Trophoblast cell (in vitro differentiated cells and primary cell): ENCODE measurements around the gene HACE1.
A peak's percentile ranks its signal among the peaks of the same experiment; 100 is the strongest.

Source experiments
- DNase-seq, 2 donors: peaks; one replicate each; pipeline ENCODE4 v3.0.0-alpha.2; 2016
- H2AFZ ChIP-seq: 2 replicates; pipeline ENCODE4 v1.6.1; 2013; ENCODE audit warnings: low read length, moderate library complexity, mild to moderate bottlenecking; ENCODE audit not compliant: insufficient read depth, poor library complexity
- H2AK5ac ChIP-seq: 2 replicates; pipeline ENCODE4 v1.6.1; 2013; ENCODE audit warnings: mild to moderate bottlenecking, low read length
- H2BK120ac ChIP-seq: 2 replicates; pipeline ENCODE4 v1.6.1; 2013; ENCODE audit warnings: low read length, mild to moderate bottlenecking, moderate library complexity; ENCODE audit not compliant: insufficient read depth, poor library complexity
- H2BK12ac ChIP-seq: 2 replicates; pipeline ENCODE4 v1.6.1; 2013; ENCODE audit warnings: mild to moderate bottlenecking, low read length, moderate library complexity
- H2BK5ac ChIP-seq: 2 replicates; pipeline ENCODE4 v1.6.1; 2013; ENCODE audit warnings: low read length, low read depth, moderate library complexity, mild to moderate bottlenecking; ENCODE audit not compliant: poor library complexity
- H3K14ac ChIP-seq: 2 replicates; pipeline ENCODE4 v1.6.1; 2013; ENCODE audit warnings: mild to moderate bottlenecking, low read length
- H3K18ac ChIP-seq: 2 replicates; pipeline ENCODE4 v1.6.1; 2013; ENCODE audit warnings: mild to moderate bottlenecking, low read length
- H3K23ac ChIP-seq: 2 replicates; pipeline ENCODE4 v1.6.1; 2013; ENCODE audit warnings: low read length
- H3K27ac ChIP-seq: 2 replicates; pipeline ENCODE4 v1.5.1; 2013; ENCODE audit warnings: low read depth, mild to moderate bottlenecking, inconsistent platforms, low read length, moderate library complexity
- H3K27me3 ChIP-seq: 2 replicates; pipeline ENCODE4 v1.6.1; 2013; ENCODE audit warnings: inconsistent platforms, mild to moderate bottlenecking, low read length, moderate library complexity; ENCODE audit not compliant: insufficient read depth
- H3K36me3 ChIP-seq, 2 experiments: 1 replicate in 1 of 2; 2 replicates in 1 of 2; pipeline ENCODE4 v1.6.1; 2013; ENCODE audit warnings: low read length in 2 of 2, mild to moderate bottlenecking in 2 of 2, moderate library complexity in 1 of 2; ENCODE audit not compliant: insufficient read depth in 2 of 2, control insufficient read depth in 1 of 2
- H3K4ac ChIP-seq: 2 replicates; pipeline ENCODE4 v1.6.1; 2013; ENCODE audit warnings: low read depth, mild to moderate bottlenecking, low read length, moderate library complexity
- H3K4me1 ChIP-seq, 2 experiments: 1 replicate in 1 of 2; 2 replicates in 1 of 2; pipeline ENCODE4 v1.6.1; 2013; ENCODE audit warnings: low read length in 2 of 2, mild to moderate bottlenecking in 2 of 2, moderate library complexity in 1 of 2; ENCODE audit not compliant: insufficient read depth in 2 of 2, control insufficient read depth in 1 of 2
- H3K4me2 ChIP-seq: 2 replicates; pipeline ENCODE4 v1.6.1; 2013; ENCODE audit warnings: inconsistent platforms, mild to moderate bottlenecking, low read length, moderate library complexity
- H3K4me3 ChIP-seq: 2 replicates; pipeline ENCODE4 v1.5.1; 2013; ENCODE audit warnings: mild to moderate bottlenecking, low read depth, low read length, inconsistent platforms
- H3K79me1 ChIP-seq: one replicate; pipeline ENCODE4 v1.6.1; 2013; ENCODE audit warnings: low read length
- H3K79me2 ChIP-seq: 2 replicates; pipeline ENCODE4 v1.6.1; 2013; ENCODE audit warnings: low read length, mild to moderate bottlenecking; ENCODE audit not compliant: control insufficient read depth, insufficient read depth, poor library complexity
- H3K9ac ChIP-seq: 2 replicates; pipeline ENCODE4 v1.6.1; 2013; ENCODE audit warnings: mild to moderate bottlenecking, low read length
- H3K9me3 ChIP-seq: 2 replicates; pipeline ENCODE4 v1.6.1; 2013; ENCODE audit warnings: low read depth, mild to moderate bottlenecking, control low read depth, inconsistent platforms, low read length; ENCODE audit not compliant: insufficient read depth
- H4K12ac ChIP-seq: 2 replicates; pipeline ENCODE4 v1.6.1; 2013; ENCODE audit warnings: low read depth, mild to moderate bottlenecking, low read length, moderate library complexity
- H4K8ac ChIP-seq: 2 replicates; pipeline ENCODE4 v1.6.1; 2013; ENCODE audit warnings: low read depth, mild to moderate bottlenecking, low read length, moderate library complexity
- H4K91ac ChIP-seq: one replicate; pipeline ENCODE4 v1.6.1; 2013; ENCODE audit warnings: low read depth, mild to moderate bottlenecking, low read length, moderate library complexity
- WGBS: extraction: QIAGEN DNeasy Blood & Tissue Kit; methylation state at CpG from one replicate; pipeline ENCODE4 v1.1.7; 2013; ENCODE audit warnings: missing lambda C conversion rate; ENCODE audit not compliant: insufficient read length, insufficient coverage; ENCODE audit errors: extremely low coverage; 5-methylcytosine and 5-hydroxymethylcytosine counted together

HACE1 gene

GRCh38 chr6:104796031-104796785 lies 63.5 kb downstream of the HACE1 start:
- H2BK5ac ChIP-seq, result no peak overlapping the region
- no peak overlapping the region for H3K9ac ChIP-seq
- H3K14ac ChIP-seq, result no peak overlapping the region
- H3K27me3 ChIP-seq, result no peaks in the 10 kb centered on the region
- DNase-seq, result no peak
- no peak overlapping the region for H4K91ac ChIP-seq
- no peak overlapping the region for H3K23ac ChIP-seq
- H3K79me2 ChIP-seq, result no peaks in the 10 kb centered on the region
- H4K12ac ChIP-seq, result no peak overlapping the region
- no CpG with 5 or more reads among the region's 6 CpGs for WGBS
- H3K4ac ChIP-seq, result no peak overlapping the region
- no peak overlapping the region for H3K27ac ChIP-seq
- no peak overlapping the region for H2AFZ ChIP-seq
- H2BK12ac ChIP-seq, result no peak overlapping the region
- H3K4me3 ChIP-seq, result no peak overlapping the region
- no peak overlapping the region for H4K8ac ChIP-seq
- no peak overlapping the region for H3K4me2 ChIP-seq
- no peak overlapping the region for H2AK5ac ChIP-seq
- H3K4me1 ChIP-seq, result no peaks in the 10 kb centered on the region
- peaks cover 4 to 7% of the 10 kb centered on the region in 2 experiments for H3K36me3 ChIP-seq
- no peaks in the 10 kb centered on the region for H3K79me1 ChIP-seq
- H2BK120ac ChIP-seq, result no peak overlapping the region
- no peaks in the 10 kb centered on the region for H3K9me3 ChIP-seq
- no peak overlapping the region for H3K18ac ChIP-seq

DNA sequence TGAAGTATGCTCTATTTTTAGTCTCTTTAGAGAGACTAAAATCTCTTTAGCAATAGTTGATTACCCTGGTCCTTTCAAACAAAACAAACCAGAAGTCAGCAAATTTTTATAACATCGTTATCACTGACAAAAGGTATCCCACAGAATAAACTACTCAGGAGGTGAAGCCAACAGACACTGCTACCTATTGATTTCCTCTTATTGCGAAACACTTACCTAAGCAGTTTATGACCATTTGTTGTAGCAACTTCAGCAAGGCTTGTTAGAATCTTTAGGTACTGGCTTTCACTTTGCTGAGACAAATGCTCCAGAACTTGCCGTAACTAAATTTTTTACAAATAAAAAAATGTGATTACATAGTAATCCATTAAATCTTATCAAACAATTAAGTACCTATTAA lies 64.4 kb downstream of the HACE1 start:
- Histone ChIP-seq H3K4me1 (no peaks in the 10 kb centered on the region), H3K18ac (no peak overlapping the region), H3K4ac (no peak overlapping the region)

GRCh38 chr6:104789770-104790190 lies 69.9 kb downstream of the HACE1 start:
- Histone ChIP-seq H3K27me3 (no peaks in the 10 kb centered on the region), H3K36me3 (peaks cover 0 to 3% of the 10 kb centered on the region in 2 experiments), H2AK5ac (no peak overlapping the region), H2BK5ac (no peak overlapping the region), H2BK120ac (no peak overlapping the region), H4K12ac (no peak overlapping the region), H4K91ac (no peak overlapping the region), H3K79me1 (no peaks in the 10 kb centered on the region), H3K9ac (no peak overlapping the region), H3K27ac (no peak overlapping the region), H3K14ac (no peak overlapping the region), H4K8ac (no peak overlapping the region), H3K4ac (no peak overlapping the region), H3K4me3 (no peak overlapping the region), H3K18ac (no peak overlapping the region), H2BK12ac (no peak overlapping the region), H3K4me2 (no peak overlapping the region), H3K23ac (no peak overlapping the region), H2AFZ (no peak overlapping the region), H3K4me1 (no peaks in the 10 kb centered on the region), H3K9me3 (no peaks in the 10 kb centered on the region), H3K79me2 (no peaks in the 10 kb centered on the region)
- peak in 1 of 2 donors; percentile 57 for DNase-seq
- WGBS, result no CpG with 5 or more reads among the region's 5 CpGs

More for the DNA sequence above, 64.4 kb downstream of the HACE1 start:
- no peak overlapping the region for H2BK12ac ChIP-seq
- H3K9me3 ChIP-seq, result no peaks in the 10 kb centered on the region
- no peak overlapping the region for H4K12ac ChIP-seq
- no peak overlapping the region for H3K4me3 ChIP-seq
- WGBS, result no CpG with 5 or more reads among the region's 3 CpGs
- H3K79me1 ChIP-seq, result no peaks in the 10 kb centered on the region
- no peak overlapping the region for H2BK5ac ChIP-seq
- no peak overlapping the region for H3K14ac ChIP-seq
- no peak overlapping the region for H3K27ac ChIP-seq
- no peak overlapping the region for H2AK5ac ChIP-seq
- H4K91ac ChIP-seq, result no peak overlapping the region
- no peak overlapping the region for H2BK120ac ChIP-seq
- H4K8ac ChIP-seq, result no peak overlapping the region
- no peak for DNase-seq
- no peak overlapping the region for H3K9ac ChIP-seq
- H3K36me3 ChIP-seq, result peaks cover 4 to 8% of the 10 kb centered on the region in 2 experiments
- no peaks in the 10 kb centered on the region for H3K27me3 ChIP-seq
- no peak overlapping the region for H3K4me2 ChIP-seq
- no peaks in the 10 kb centered on the region for H3K79me2 ChIP-seq
- no peak overlapping the region for H2AFZ ChIP-seq
- no peak overlapping the region for H3K23ac ChIP-seq

GRCh38 chr6:104788400-104788799 lies 71.3 kb downstream of the HACE1 start:
- no peaks in the 10 kb centered on the region for H3K27me3 ChIP-seq
- H4K12ac ChIP-seq, result no peak overlapping the region
- H3K4ac ChIP-seq, result no peak overlapping the region
- H3K79me2 ChIP-seq, result no peaks in the 10 kb centered on the region
- H3K27ac ChIP-seq, result no peak overlapping the region
- H3K14ac ChIP-seq, result no peak overlapping the region
- peak in 1 of 2 donors; percentile 72 for DNase-seq
- WGBS, result no CpG with 5 or more reads among the region's 2 CpGs
- H2AK5ac ChIP-seq, result no peak overlapping the region
- H3K18ac ChIP-seq, result no peak overlapping the region
- H4K8ac ChIP-seq, result no peak overlapping the region
- no peak overlapping the region for H4K91ac ChIP-seq
- H3K9me3 ChIP-seq, result no peaks in the 10 kb centered on the region
- H2BK120ac ChIP-seq, result no peak overlapping the region
- H2BK12ac ChIP-seq, result no peak overlapping the region
- no peak overlapping the region for H3K9ac ChIP-seq
- no peak overlapping the region for H3K4me3 ChIP-seq
- H3K4me2 ChIP-seq, result no peak overlapping the region
- no peak overlapping the region for H3K23ac ChIP-seq
- H2BK5ac ChIP-seq, result no peak overlapping the region
- no peaks in the 10 kb centered on the region for H3K4me1 ChIP-seq
- no peaks in the 10 kb centered on the region for H3K79me1 ChIP-seq
- H3K36me3 ChIP-seq, result peaks cover 0 to 3% of the 10 kb centered on the region in 2 experiments
- H2AFZ ChIP-seq, result no peak overlapping the region
